ENCODE results near the gene CENPS. TPM values are rescaled to one million over a fixed set of nuclear protein-coding genes. Genes with fewer than 3 reads are reported as not detected.
A peak's percentile ranks its signal among the peaks of the same experiment; 100 is the strongest.

Gene CENPS
- total and polyA plus RNA-seq, 2 of the 13 experiments (the other 11 are each of a cell fraction or from before 2014, with no cell fraction given): 3.3 to 22.0 TPM

DNA sequence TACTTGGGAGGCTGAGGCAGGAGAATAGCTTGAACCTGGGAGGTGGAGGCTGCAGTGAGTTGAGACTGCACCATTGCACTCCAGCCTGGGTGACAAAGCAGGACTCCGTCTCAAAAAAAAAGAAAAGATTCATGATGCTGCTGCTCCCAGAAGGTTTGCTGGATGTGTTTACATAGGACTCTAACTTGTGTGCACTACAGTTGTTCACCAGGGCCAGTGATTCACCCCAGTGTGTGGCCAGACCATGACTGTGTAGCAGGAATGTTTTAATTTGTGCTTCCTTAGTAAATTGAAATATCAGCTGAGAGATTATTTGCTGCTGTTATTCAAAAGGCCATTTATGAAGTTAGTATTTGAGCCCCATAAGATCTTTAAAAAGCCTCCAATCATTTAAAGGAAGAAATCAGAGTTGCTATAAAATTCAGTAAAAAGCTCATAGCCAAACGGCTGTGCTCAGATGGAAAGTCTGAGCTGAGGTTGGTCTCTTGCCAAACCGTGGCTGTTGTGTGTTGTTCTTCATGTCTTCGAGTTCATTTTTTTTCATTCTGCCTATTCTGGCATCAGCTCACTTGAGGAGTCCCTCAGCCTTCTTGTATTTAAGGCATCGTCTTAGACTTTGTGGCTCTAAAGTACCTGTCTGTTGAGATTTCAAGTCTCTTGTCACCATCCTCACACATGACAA, 49.5 kb upstream of the CENPS start:
- TSS peak; percentile 25 for BruUV-seq (replicated peaks)

More for the DNA sequence above, 49.5 kb upstream of the CENPS start:
- POLR2A ChIA-PET: interaction anchor here (0.9 kb wide), 1 partner anchor 18 kb away, joined by 3 read pairs; the partner anchor contains the start of gene PGD
- no peak overlapping the region for H2AFZ ChIP-seq (ENCODE audit: low read length)
- ATAC-seq: peak; percentile 67
- in situ Hi-C loops (cut with HindIII; ENCODE audit: extremely low pct_ligation_motif_present, low pct_unique_long_range_greater_than_20kb) (loop anchor here (10.0 kb wide), 1 partner anchor 94 kb away; the partner anchor contains the start of genes DFFA and PEX14), intact Hi-C loops (cut with micrococcal nuclease; ENCODE audit: unreplicated experiment) (no loop called here)
- no peak overlapping the region for H3K9ac ChIP-seq (ENCODE audit: insufficient read depth, low read depth, low read length)
- H4K20me1 ChIP-seq (ENCODE audit: insufficient read depth, low read length): no peaks in the 10 kb centered on the region
- no peak overlapping the region for H3K4me2 ChIP-seq (ENCODE audit: low read depth, low read length)
- H3K27ac ChIP-seq (ENCODE audit: extremely low read length, insufficient read depth, low read length): no peak overlapping the region
- peak; percentile 30 for DNase-seq (ENCODE audit: low spot score)
- peaks cover 11 to 29% of the 10 kb centered on the region in 2 experiments for H3K36me3 ChIP-seq (replicated peaks in 1 of 2; ENCODE audit: control insufficient read depth in 1 of 2, insufficient read depth in 2 of 2, low read length in 2 of 2)
- FAIRE-seq: peak; percentile 39
- H3K27me3 ChIP-seq (ENCODE audit: control insufficient read depth in 1 of 2, insufficient read depth in 2 of 2, low read length in 2 of 2): no peaks in the 10 kb centered on the region
- H3K79me2 ChIP-seq (ENCODE audit: insufficient read depth, low read length): no peaks in the 10 kb centered on the region
- no peak overlapping the region for H3K4me3 ChIP-seq (replicated peaks in 1 of 3; ENCODE audit: insufficient read depth in 1 of 3, low read depth in 2 of 3, low read length in 3 of 3)
- no peaks in the 10 kb centered on the region for H3K9me3 ChIP-seq (ENCODE audit: low read length)
- H3K4me1 ChIP-seq (ENCODE audit: insufficient read depth, low read length): peaks cover 20% of the 10 kb centered on the region
- TF ChIP-seq, protein P1, sequence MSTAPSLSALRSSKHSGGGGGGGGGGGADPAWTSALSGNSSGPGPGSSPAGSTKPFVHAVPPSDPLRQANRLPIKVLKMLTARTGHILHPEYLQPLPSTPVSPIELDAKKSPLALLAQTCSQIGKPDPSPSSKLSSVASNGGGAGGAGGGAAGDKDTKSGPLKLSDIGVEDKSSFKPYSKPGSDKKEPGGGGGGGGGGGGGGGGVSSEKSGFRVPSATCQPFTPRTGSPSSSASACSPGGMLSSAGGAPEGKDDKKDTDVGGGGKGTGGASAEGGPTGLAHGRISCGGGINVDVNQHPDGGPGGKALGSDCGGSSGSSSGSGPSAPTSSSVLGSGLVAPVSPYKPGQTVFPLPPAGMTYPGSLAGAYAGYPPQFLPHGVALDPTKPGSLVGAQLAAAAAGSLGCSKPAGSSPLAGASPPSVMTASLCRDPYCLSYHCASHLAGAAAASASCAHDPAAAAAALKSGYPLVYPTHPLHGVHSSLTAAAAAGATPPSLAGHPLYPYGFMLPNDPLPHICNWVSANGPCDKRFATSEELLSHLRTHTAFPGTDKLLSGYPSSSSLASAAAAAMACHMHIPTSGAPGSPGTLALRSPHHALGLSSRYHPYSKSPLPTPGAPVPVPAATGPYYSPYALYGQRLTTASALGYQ (CRISPR knock-in tag; IDR thresholded peaks at IDR 0.05): no peak
- TF ChIP-seq TMF1 (CRISPR knock-in tag; IDR thresholded peaks at IDR 0.05; ENCODE audit: low read depth): no peak
- TF ChIP-seq ZNF7 (CRISPR knock-in tag; IDR thresholded peaks at IDR 0.05): 0 out of 2 replicates have a peak, but pooled peaks have one; percentile 29
- TF ChIP-seq, protein P2, sequence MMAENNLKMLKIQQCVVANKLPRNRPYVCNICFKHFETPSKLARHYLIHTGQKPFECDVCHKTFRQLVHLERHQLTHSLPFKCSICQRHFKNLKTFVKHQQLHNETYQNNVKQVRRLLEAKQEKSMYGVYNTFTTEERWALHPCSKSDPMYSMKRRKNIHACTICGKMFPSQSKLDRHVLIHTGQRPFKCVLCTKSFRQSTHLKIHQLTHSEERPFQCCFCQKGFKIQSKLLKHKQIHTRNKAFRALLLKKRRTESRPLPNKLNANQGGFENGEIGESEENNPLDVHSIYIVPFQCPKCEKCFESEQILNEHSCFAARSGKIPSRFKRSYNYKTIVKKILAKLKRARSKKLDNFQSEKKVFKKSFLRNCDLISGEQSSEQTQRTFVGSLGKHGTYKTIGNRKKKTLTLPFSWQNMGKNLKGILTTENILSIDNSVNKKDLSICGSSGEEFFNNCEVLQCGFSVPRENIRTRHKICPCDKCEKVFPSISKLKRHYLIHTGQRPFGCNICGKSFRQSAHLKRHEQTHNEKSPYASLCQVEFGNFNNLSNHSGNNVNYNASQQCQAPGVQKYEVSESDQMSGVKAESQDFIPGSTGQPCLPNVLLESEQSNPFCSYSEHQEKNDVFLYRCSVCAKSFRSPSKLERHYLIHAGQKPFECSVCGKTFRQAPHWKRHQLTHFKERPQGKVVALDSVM (CRISPR knock-in tag; IDR thresholded peaks at IDR 0.05): 0 out of 2 replicates have a peak, but pooled peaks have one; percentile 18
- TF ChIP-seq ZNF441 (CRISPR knock-in tag; IDR thresholded peaks at IDR 0.05; ENCODE audit: borderline replicate concordance): 0 out of 2 replicates have a peak, but pooled peaks have one; percentile 42
- TF ChIP-seq FOSL2 (CRISPR knock-in tag; IDR thresholded peaks at IDR 0.05): peak; percentile 50
- no peak for TF ChIP-seq ZNF431 (CRISPR knock-in tag; IDR thresholded peaks at IDR 0.05; ENCODE audit: borderline replicate concordance, low read depth)
- no peak for TF ChIP-seq FOXA1 (IDR thresholded peaks at IDR 0.05)
- TF ChIP-seq FOXA1 (CRISPR knock-in tag; IDR thresholded peaks at IDR 0.05): 0 out of 2 replicates have a peak, but pooled peaks have one; percentile 28
- no peak for TF ChIP-seq ZNF768 (CRISPR knock-in tag; IDR thresholded peaks at IDR 0.05)
- no peak for TF ChIP-seq FOXP1 (IDR thresholded peaks at IDR 0.05)
- 0 out of 2 replicates have a peak, but pooled peaks have one; percentile 21 for TF ChIP-seq FOXP1 (CRISPR knock-in tag; IDR thresholded peaks at IDR 0.05)
- no peak for TF ChIP-seq BRD4 (CRISPR knock-in tag; IDR thresholded peaks at IDR 0.05)
- TF ChIP-seq FOXA3 (CRISPR knock-in tag; IDR thresholded peaks at IDR 0.05): 0 out of 2 replicates have a peak, but pooled peaks have one; percentile 13
- CTCF ChIA-PET (ENCODE audit: low intra/inter-chr PET ratio, low total read pairs): no interaction called here
- WGBS (ENCODE audit: low lambda C conversion rate): 91% methylated on average over 5 of the region's 5 CpGs
